Esophagus muscularis mucosa (tissue), 4 donors: ENCODE results near the gene NXPE3. TPM values are rescaled to one million over a fixed set of nuclear protein-coding genes. Genes with fewer than 3 reads are reported as not detected.
A peak's percentile ranks its signal among the peaks of the same experiment; 100 is the strongest.
"Not testable (repeated sequence)": the region's sequence is repeated elsewhere in the genome, so short reads cannot be mapped to it uniquely, and the experiment has no call there.

ENCODE experiments used
- DNase-seq: peaks from one replicate; pipeline ENCODE4 v3.0.0-alpha.2; 2017; ENCODE audit errors: extremely low spot score
- H3K27ac ChIP-seq, 4 donors: fragments of 200-600 bp; sonication (generic); replicated peaks in 1 of 4; 1 replicate in 3 of 4; 2 replicates in 1 of 4; pipeline ENCODE4 v1.5.1; 2016 to 2019; ENCODE audit warnings: mild to moderate bottlenecking in 1 of 4
- H3K27me3 ChIP-seq, 4 donors: fragments of 200-600 bp; sonication (generic); one replicate each; pipeline versions ENCODE4 v1.5.1 to v1.6.0; 2016 to 2019
- H3K36me3 ChIP-seq, 4 donors: fragments of 200-600 bp; sonication (generic); one replicate each; pipeline ENCODE4 v1.5.1; 2016 to 2019
- H3K4me1 ChIP-seq, 4 donors: fragments of 200-600 bp; sonication (generic); one replicate each; pipeline ENCODE4 v1.5.1; 2016 to 2019
- H3K4me3 ChIP-seq, 4 donors: fragments of 200-600 bp; sonication (generic); 1 replicate in 2 of 4; 2 replicates in 2 of 4; pipeline ENCODE4 v1.5.1; 2016 to 2019; ENCODE audit warnings: mild to moderate bottlenecking in 4 of 4, moderate library complexity in 1 of 4
- H3K9me3 ChIP-seq, 4 donors: fragments of 200-600 bp; sonication (generic); 1 replicate in 3 of 4; 2 replicates in 1 of 4; pipeline ENCODE4 v1.5.1; 2016 to 2019
- EP300 ChIP-seq: sonication (generic); formaldehyde crosslinking; IDR thresholded peaks from one replicate; pipeline ENCODE4 v1.6.1; 2017; ENCODE audit warnings: antibody characterized with exemption
- POLR2A ChIP-seq: fragments of 450-650 bp; IDR thresholded peaks from one replicate; pipeline ENCODE4 v1.6.1; 2017; ENCODE audit warnings: antibody characterized with exemption, moderate library complexity, mild to moderate bottlenecking, low read depth
- POLR2AphosphoS5 ChIP-seq, 2 donors: sonication (generic); formaldehyde crosslinking; IDR thresholded peaks; one replicate each; pipeline ENCODE4 v1.6.1; 2017; ENCODE audit warnings: antibody characterized with exemption in 2 of 2
- WGBS: methylation state at CpG from one replicate; pipeline ENCODE4 v1.1.5; 2018; 5-methylcytosine and 5-hydroxymethylcytosine counted together
- intact Hi-C: fragments of 100-400 bp; cut with DNase I; formaldehyde crosslinking; loops from one replicate; pipeline ENCODE4 v1.15.1; 2023
- total RNA-seq, 4 donors: library from RNA; depleted of rRNA; stranded (reverse); fragments of >200 nt; gene quantifications; one replicate each; pipeline versions ENCODE4 v1.1.0 to v1.2.1, GENCODE V29; 2016
- TF ChIP-seq, protein P1 (sequence below), 3 experiments: fragments of 200-600 bp in 2 of 3; fragments of 450-650 bp in 1 of 3; sonication (generic) in 2 of 3; IDR thresholded peaks; one replicate each; pipeline ENCODE4 v1.5.1; 2017 to 2019; ENCODE audit warnings: antibody characterized with exemption in 3 of 3, mild to moderate bottlenecking in 2 of 3, moderate library complexity in 1 of 3

NXPE3 gene
- total RNA-seq, 4 donors from 2014 or later = 12.4 to 19.5 (median 17.8) TPM

- no peaks in the 10 kb centered on the region for H3K27me3 ChIP-seq
- H3K36me3 ChIP-seq = peaks cover 35 to 48% (median 43%) of the 10 kb centered on the region in 4 donors
- peaks cover 4 to 18% (median 5%) of the 10 kb centered on the region in 4 donors for H3K4me1 ChIP-seq
- H3K27ac ChIP-seq = no peak overlapping the region
- no peak for DNase-seq
- H3K9me3 ChIP-seq = no peaks in the 10 kb centered on the region
- intact Hi-C loops = no loop called here
- TF ChIP-seq POLR2AphosphoS5 (IDR thresholded peaks at IDR 0.05) (peak in 1 of 2 donors; percentile 21), POLR2A (no peak)
- 88% methylated on average over 3 of the region's 3 CpGs for WGBS
- H3K4me3 ChIP-seq = no peak overlapping the region
These were observed 83.6 kb downstream of the NXPE3 start for GRCh38 chr3:101862416-101863165.

- H3K9me3 ChIP-seq, H3K27me3 ChIP-seq, DNase-seq, H3K27ac ChIP-seq, H3K4me3 ChIP-seq, intact Hi-C loops: not testable (repeated sequence)
- 96% methylated on average over 7 of the region's 7 CpGs for WGBS
- Histone ChIP-seq H3K36me3 (peaks cover 16 to 24% (median 20%) of the 10 kb centered on the region in 4 donors), H3K4me1 (peaks cover 10 to 14% (median 12%) of the 10 kb centered on the region in 4 donors)
These were observed 85.9 kb downstream of the NXPE3 start for GRCh38 chr3:101864926-101865325.

DNA sequence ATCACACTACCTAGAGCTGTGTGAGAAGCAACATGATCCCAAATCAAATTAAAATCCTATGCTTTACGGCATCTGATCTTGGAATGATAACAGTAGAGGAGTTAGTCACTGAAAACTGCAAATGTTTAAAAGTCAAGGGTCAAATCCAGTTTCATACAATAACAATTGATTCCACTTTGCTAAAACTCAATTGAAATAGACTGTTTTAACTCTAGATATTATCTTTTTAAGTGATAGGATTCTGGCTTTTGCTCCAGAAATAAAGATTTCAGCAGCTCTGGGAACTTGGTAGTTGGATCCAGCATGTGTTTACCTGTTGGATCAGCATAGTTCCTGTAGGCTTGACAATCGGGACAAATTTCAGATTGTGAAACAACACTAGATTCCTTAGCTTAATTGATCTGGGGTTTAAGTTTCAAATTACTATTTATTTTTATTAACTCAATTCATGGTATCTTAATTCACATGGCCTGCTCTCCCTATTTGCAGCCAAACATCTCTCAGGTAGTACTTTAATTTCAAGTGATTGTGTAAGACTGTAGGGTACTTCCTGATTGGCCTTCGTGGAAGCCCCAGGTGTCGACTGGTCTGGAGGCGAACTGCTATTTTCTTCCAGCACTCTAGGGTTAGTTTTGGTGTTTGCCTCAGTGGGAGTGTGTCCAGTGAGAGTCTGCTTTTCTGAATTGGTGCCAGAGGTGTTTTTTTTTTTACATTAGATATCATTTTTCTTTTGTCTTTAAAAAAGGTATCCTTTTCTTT, 86.9 kb downstream of the NXPE3 start:
- TF ChIP-seq POLR2A (no peak), EP300 (no peak), POLR2AphosphoS5 (IDR thresholded peaks at IDR 0.05) (peak in 1 of 2 donors; percentile 34)
- Histone ChIP-seq H3K4me3 (no peak overlapping the region), H3K27me3 (no peaks in the 10 kb centered on the region), H3K4me1 (peaks cover 10 to 14% (median 12%) of the 10 kb centered on the region in 4 donors), H3K9me3 (no peaks in the 10 kb centered on the region), H3K27ac (peak overlapping the region in 1 of 4 donors; percentile 5), H3K36me3 (peaks cover 7 to 14% (median 10%) of the 10 kb centered on the region in 4 donors)
- intact Hi-C loops = no loop called here
- 67% methylated on average over 5 of the region's 5 CpGs for WGBS
- DNase-seq = no peak

DNA sequence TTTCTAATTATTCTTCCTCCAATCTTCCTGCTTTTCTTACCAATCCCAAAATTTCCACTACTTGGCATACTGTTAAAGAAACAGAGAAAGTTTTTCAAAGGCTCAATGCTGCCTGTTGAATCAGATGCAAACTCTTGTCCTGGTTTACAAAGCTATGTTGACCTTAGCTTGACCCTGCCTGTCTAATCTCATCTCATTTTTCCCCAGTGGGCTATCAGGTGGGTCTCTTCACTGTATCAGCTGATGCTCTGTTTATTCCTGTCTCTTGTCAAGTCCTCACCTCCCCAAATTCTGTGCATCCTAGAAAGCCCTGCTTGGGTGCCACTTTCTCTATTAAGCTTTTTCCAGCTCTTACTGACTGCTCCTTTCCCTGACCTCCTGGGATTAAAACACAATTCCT, 88.5 kb downstream of the NXPE3 start:
- peak in 1 of 2 donors; percentile 15 for TF ChIP-seq POLR2AphosphoS5 (IDR thresholded peaks at IDR 0.05)
- TF ChIP-seq POLR2A = no peak
- intact Hi-C loops = no loop called here
- H3K36me3 ChIP-seq = no peaks in the 10 kb centered on the region
- H3K9me3 ChIP-seq = no peaks in the 10 kb centered on the region
- H3K27ac ChIP-seq = no peak overlapping the region
- no peaks in the 10 kb centered on the region for H3K27me3 ChIP-seq
- no peak overlapping the region for H3K4me3 ChIP-seq
- DNase-seq = no peak
- peaks cover 10 to 14% (median 12%) of the 10 kb centered on the region in 4 donors for H3K4me1 ChIP-seq

GRCh38 chr3:101867996-101868395, 89.0 kb downstream of the NXPE3 start:
- 93% methylated on average over 2 of the region's 2 CpGs for WGBS
- Histone ChIP-seq H3K4me1 (peaks cover 10 to 14% (median 12%) of the 10 kb centered on the region in 4 donors), H3K9me3 (no peaks in the 10 kb centered on the region), H3K27me3 (no peaks in the 10 kb centered on the region), H3K27ac (no peak overlapping the region), H3K4me3 (no peak overlapping the region), H3K36me3 (no peaks in the 10 kb centered on the region)
- no peak for DNase-seq
- TF ChIP-seq POLR2A = no peak
- no peak for TF ChIP-seq POLR2AphosphoS5 (IDR thresholded peaks at IDR 0.05)
- TF ChIP-seq EP300 = no peak
- TF ChIP-seq, protein P1, sequence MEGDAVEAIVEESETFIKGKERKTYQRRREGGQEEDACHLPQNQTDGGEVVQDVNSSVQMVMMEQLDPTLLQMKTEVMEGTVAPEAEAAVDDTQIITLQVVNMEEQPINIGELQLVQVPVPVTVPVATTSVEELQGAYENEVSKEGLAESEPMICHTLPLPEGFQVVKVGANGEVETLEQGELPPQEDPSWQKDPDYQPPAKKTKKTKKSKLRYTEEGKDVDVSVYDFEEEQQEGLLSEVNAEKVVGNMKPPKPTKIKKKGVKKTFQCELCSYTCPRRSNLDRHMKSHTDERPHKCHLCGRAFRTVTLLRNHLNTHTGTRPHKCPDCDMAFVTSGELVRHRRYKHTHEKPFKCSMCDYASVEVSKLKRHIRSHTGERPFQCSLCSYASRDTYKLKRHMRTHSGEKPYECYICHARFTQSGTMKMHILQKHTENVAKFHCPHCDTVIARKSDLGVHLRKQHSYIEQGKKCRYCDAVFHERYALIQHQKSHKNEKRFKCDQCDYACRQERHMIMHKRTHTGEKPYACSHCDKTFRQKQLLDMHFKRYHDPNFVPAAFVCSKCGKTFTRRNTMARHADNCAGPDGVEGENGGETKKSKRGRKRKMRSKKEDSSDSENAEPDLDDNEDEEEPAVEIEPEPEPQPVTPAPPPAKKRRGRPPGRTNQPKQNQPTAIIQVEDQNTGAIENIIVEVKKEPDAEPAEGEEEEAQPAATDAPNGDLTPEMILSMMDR (IDR thresholded peaks at IDR 0.05) = no peak
- intact Hi-C loops = no loop called here

DNA sequence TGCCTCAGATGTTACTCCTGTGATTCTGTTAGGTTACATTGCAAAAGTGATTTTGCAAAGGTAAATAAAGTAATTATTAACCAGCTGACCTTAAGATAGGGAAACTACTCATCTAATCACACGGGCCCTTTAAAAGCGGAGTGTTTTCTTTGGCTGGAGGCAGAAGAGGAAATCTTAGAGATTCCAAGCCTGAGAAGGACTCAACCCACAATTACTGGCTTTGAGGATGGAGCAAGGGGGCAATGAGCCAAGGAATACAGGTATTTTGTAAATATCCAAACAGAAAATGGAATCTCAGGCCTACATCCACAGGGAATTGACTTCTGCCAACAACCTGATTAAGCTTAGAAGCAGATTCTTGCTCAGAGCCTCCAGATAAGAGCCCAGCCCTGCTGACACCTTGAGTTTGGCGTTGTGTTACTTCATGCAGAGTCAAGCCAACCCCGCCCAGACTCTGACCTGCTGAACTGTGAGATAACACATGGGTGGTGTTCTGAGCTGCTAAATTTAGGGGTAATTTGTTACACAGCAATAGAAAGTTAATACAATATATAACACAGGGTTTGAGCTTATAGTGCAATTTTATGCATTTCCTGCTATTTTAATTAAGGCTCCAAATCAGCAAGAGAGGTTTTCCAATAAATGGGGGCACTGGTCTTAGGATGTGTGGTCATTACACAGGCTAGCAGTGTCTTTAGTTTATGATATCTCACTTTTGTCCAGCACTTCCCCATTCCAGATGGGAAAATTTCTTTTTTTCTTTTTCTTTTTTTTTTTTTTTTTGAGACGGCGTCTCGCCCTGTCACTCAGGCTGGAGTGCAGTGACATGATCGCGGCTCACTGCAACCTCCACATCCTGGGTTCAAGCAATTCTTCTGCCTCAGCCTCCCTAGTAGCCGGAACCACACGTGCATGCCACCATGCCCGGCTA, 89.8 kb downstream of the NXPE3 start:
- intact Hi-C loops = no loop called here
- H3K9me3 ChIP-seq = no peaks in the 10 kb centered on the region
- no peaks in the 10 kb centered on the region for H3K27me3 ChIP-seq
- no peak overlapping the region for H3K4me3 ChIP-seq
- H3K27ac ChIP-seq = no peak overlapping the region
- no peak for DNase-seq
- H3K4me1 ChIP-seq = peaks cover 10 to 14% (median 12%) of the 10 kb centered on the region in 4 donors
- TF ChIP-seq, protein P1 (IDR thresholded peaks at IDR 0.05) = no peak
- TF ChIP-seq POLR2AphosphoS5 (IDR thresholded peaks at IDR 0.05) = peak; percentile 9 to 50
- no peak for TF ChIP-seq POLR2A
- no peak for TF ChIP-seq EP300
- WGBS = 92% methylated on average over 12 of the region's 12 CpGs
- H3K36me3 ChIP-seq = no peaks in the 10 kb centered on the region
